ENCODE results near the gene USH1G.

GRCh38 chr17:74916136-74916850, 6.8 kb downstream of the USH1G start:
- TF ChIP-seq CTCF (IDR thresholded peaks at IDR 0.05; ENCODE audit: low read depth, low read length) (no peak), POLR2A (IDR thresholded peaks at IDR 0.05; ENCODE audit: extremely low read depth, insufficient read length) (no peak), MAX (IDR thresholded peaks at IDR 0.05; ENCODE audit: low read depth, low read length) (no peak), MYC (IDR thresholded peaks at IDR 0.05; ENCODE audit: low read depth, low read length) (no peak)
